GM12864 (cell line): Measurements from ENCODE around the gene ZNF341.

ENCODE experiments used
- DNase-seq: peaks from one replicate; pipeline ENCODE4 v3.0.0-alpha.2; 2011; ENCODE audit warnings: low read depth
- H3K4me3 ChIP-seq: 2 replicates; pipeline ENCODE4 v1.5.1; 2011; ENCODE audit warnings: mild to moderate bottlenecking, low read depth, low read length, control low read depth
- CTCF ChIP-seq: IDR thresholded peaks from 2 replicates; pipeline ENCODE4 v1.5.1; 2011; ENCODE audit warnings: low read depth, mild to moderate bottlenecking, moderate library complexity, low read length, control low read depth, inconsistent platforms; ENCODE audit errors: missing control alignments

The ZNF341 gene

DNA sequence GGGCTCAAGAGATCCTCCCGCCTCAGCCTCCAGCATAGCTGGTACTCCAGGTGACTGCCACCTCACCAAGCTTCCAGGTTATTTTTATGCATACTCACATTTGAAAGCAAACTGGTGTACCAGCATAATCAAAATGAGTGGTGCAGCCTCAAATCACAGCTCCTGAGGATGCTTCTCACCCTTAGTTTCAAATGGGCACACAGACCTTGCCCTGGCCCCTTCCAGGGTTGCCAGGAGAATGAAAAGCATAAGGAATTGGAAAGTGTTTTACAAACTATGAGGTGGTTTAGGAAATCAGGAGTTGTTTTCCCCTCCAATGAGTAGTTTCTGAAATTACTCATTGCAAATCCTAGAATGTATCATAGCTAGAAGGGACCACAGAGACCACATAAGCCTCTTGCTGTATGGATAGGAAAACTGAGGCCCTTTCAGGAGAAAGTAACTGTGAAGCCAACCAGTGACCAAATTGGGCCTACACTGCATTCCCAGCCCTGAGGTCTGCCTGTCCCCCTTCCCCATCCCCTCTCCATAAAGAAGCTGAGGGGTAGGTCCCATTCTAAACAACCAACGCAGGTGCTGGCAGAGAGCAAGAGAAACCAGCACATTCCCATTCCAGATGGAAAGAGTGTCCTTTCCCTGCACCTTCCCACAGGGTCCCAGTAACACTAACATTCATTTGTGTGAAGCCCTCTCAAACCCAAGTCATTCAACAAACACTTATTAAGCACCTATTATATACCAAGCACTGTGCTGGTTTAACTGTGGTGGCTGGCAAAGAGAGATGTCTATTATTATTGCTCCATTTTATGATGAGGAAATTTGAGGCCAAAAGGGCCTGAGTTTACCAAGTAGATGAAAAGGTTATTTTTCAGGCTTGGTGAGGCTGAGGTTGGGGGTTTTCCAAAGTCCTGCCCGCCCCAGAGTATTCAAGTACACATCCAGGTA, 43.5 kb upstream of the ZNF341 start:
- no peak overlapping the region for H3K4me3 ChIP-seq
- TF ChIP-seq CTCF, result no peak
- DNase-seq, result no peak

DNA sequence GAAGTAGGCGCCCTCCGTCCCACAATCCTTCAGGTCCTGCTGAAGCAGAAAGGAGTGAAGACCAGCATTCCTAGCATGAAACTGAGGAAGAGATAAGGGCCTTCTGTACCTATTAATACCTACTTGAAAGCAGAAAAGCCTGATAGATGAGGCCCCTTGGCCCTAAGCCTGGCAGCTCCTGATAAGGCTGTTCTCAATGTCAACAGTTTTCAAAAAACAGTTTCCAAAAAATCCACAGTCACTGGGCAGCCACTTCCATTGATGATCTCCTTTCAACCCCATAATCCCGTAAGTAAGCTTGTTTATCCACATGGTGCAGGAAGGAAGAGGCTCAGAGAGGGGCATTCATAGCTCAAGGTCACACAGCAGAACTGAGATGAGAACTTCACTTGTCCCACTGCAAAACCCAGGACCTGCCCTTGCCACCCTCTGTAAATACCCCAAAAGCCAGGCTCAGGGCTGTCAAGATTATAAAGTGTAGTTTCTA, 42.8 kb upstream of the ZNF341 start:
- no peak overlapping the region for H3K4me3 ChIP-seq
- DNase-seq, result no peak
- TF ChIP-seq CTCF, result no peak

DNA sequence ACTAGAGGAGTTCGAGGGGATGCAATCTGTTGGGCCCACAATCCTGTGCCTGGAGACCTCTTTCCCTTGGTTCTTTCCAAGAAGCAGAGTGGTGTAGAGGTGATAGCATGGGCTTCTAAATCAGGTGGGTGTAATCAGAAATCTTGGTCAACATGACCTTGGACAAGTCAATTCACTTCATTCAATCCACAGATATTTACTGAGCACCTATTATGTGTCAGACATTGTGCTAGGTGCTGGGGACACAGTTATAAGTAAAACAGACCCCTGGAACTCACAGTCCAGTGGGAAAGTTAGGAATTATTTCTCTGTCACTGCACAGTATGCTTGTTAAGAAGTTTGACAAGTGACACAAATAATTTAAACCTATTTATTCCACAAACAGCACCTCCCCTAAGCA, 42.3 kb upstream of the ZNF341 start:
- no peak for TF ChIP-seq CTCF
- no peak overlapping the region for H3K4me3 ChIP-seq
- no peak for DNase-seq

DNA sequence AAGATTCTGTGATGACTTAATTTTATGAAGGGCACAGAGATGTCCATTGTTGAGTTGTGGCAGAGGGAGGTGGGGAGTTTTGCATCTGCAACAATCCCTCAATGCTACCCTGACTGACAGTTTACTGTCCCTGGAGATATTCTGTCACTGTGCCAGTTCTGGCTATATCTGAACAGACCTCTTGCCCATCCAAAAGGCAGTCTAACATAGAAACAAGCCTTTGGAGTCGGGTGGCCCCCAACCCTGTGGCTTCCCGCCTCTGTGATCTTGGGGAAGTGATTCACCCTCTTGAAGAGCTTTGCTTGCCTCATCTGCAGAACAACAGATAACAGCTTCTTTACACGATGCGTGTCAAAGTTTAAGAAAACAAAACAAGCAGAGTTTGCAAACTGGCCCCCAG, 41.8 kb upstream of the ZNF341 start:
- H3K4me3 ChIP-seq, result no peak overlapping the region
- DNase-seq, result no peak
- TF ChIP-seq CTCF, result no peak

- no peak overlapping the region for H3K4me3 ChIP-seq
- DNase-seq, result no peak
- no peak for TF ChIP-seq CTCF
Measured at GRCh38 chr20:33693289-33693688, 38.5 kb upstream of the ZNF341 start.

GRCh38 chr20:33693741-33694638, 37.8 kb upstream of the ZNF341 start:
- no peak for TF ChIP-seq CTCF
- DNase-seq, result no peak
- H3K4me3 ChIP-seq, result no peak overlapping the region
